ENCODE data around the gene SSU72.
"Not testable (repeated sequence)": the region's sequence is repeated elsewhere in the genome, so short reads cannot be mapped to it uniquely, and the experiment has no call there.

The SSU72 gene

DNA sequence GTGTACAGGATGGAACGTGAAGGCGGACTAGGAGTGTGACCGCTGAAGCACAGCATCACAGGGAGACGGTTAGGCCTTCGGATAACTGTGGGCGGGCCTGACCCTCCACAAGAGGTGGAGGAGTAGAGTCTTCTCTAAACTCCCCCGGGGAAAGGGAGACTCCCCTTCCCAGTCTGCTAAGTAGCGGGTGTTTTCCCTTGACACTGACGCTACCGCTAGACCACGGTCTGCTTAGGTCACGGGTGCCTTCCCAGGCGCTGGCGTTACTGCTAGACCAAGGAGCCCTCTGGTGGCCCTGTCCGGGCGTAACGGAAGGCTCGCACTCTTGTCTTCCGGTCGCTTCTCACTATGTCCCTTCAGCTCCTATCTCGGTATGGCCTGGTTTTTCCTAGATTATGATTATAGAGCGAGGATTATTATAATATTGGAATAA, 69.3 kb downstream of the SSU72 start:
- peak; percentile 7 for DNase-seq (ENCODE audit: low read depth)
- not testable (repeated sequence) for H3K4me3 ChIP-seq (ENCODE audit: low read depth, low read length)
- TF ChIP-seq, protein P1, sequence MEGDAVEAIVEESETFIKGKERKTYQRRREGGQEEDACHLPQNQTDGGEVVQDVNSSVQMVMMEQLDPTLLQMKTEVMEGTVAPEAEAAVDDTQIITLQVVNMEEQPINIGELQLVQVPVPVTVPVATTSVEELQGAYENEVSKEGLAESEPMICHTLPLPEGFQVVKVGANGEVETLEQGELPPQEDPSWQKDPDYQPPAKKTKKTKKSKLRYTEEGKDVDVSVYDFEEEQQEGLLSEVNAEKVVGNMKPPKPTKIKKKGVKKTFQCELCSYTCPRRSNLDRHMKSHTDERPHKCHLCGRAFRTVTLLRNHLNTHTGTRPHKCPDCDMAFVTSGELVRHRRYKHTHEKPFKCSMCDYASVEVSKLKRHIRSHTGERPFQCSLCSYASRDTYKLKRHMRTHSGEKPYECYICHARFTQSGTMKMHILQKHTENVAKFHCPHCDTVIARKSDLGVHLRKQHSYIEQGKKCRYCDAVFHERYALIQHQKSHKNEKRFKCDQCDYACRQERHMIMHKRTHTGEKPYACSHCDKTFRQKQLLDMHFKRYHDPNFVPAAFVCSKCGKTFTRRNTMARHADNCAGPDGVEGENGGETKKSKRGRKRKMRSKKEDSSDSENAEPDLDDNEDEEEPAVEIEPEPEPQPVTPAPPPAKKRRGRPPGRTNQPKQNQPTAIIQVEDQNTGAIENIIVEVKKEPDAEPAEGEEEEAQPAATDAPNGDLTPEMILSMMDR (conservative IDR thresholded peaks at IDR 0.05; ENCODE audit: low read depth, low read length): peak; percentile 30

DNA sequence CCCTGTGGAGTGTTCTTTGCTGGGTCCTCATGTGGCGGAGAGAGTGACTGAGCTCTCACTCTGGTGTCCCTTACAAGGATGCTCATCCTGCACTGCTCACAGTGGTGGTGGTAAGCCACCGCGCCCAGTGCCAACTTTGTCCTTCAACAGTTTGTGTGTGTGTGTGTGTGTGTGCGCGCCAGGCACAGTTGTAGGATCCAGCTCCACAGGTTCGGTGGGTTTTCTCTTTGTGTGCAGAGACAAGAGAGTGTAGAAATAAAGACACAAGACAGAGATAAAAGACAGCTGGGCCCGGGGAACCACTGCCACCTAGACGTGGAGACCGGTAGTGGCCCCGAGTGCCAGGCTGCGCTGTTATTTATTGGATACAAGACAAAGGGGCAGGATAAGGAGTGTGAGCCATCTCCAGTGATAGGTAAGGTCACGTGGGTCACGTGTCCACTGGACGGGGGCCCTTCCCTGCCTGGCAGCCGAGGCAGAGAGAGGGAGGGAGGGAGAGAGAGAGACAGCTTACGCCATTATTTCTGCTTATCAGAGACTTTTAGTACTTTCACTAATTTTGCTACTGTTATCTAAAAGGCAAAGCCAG, 69.8 kb downstream of the SSU72 start:
- not testable (repeated sequence) for H3K4me3 ChIP-seq (ENCODE audit: low read depth, low read length)
- TF ChIP-seq, protein P1 (conservative IDR thresholded peaks at IDR 0.05; ENCODE audit: low read depth, low read length): peak; percentile 67
- DNase-seq (ENCODE audit: low read depth): peak; percentile 62

DNA sequence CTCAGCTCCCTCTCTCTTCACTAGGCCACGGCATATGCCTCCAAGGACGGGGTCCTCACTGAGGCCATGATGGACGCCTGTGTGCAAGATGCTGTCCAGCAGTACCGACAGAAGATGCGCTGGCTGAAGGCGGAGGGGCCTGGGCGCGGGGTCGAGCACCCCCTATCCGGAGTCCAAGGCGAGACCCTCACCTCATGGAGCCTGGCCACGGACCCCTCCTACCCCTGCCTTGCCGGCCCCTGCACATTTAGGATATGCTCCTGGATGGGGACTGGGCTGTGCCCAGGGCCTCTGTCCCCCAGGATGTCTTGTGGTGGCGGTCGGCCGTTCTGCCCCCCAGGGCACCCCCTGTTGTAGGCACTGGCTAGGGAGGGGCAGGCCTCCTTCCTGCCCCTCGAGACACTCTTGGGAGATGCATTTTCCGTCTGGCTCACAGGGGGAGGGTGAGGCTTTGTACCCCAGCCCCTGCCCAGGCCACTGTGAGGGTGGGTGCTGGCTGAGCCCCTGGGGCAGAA, 79.1 kb downstream of the SSU72 start:
- not testable (repeated sequence) for H3K4me3 ChIP-seq (ENCODE audit: low read depth, low read length); DNase-seq (ENCODE audit: low read depth)

DNA sequence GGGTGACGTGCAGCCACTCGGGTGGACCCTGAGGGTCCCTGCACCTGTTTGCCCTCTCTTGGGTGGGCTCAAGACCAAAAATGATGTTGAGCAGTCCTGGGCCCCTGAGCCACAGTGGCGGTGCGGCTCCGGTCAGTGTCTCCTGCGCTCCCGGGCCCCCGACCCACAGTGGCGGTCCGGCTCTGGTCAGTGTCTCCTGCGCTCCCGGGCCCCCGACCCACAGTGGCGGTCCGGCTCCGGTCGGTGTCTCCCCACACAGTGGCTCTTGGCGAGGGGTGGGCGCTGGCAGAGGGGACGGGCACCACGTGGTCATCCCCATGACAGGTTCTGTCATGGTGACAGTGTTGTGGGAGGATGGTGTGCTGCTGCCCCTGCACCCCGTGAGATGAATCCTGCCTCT, 80.4 kb downstream of the SSU72 start:
- DNase-seq (ENCODE audit: low read depth); H3K4me3 ChIP-seq (ENCODE audit: low read depth, low read length): not testable (repeated sequence)
